Mesendoderm (in vitro differentiated cells): ENCODE data around the gene PRDM1.

Experiments used
- DNase-seq: peaks from one replicate; pipeline ENCODE4 v3.0.0; 2013
- H2AK5ac ChIP-seq: 2 replicates; pipeline ENCODE4 v1.6.1; 2013; ENCODE audit warnings: low read length, inconsistent platforms
- H2BK120ac ChIP-seq: 2 replicates; pipeline ENCODE4 v1.6.1; 2013; ENCODE audit warnings: low read depth, mild to moderate bottlenecking, low read length, moderate library complexity, mixed read lengths
- H2BK15ac ChIP-seq: replicated peaks from 2 replicates; pipeline ENCODE4 v1.6.1; 2013; ENCODE audit warnings: low read depth, mild to moderate bottlenecking, moderate library complexity
- H2BK5ac ChIP-seq: 2 replicates; pipeline ENCODE4 v1.6.1; 2013; ENCODE audit warnings: low read length, inconsistent platforms
- H3K18ac ChIP-seq: 2 replicates; pipeline ENCODE4 v1.6.1; 2013; ENCODE audit warnings: mild to moderate bottlenecking, low read length, mixed read lengths
- H3K23ac ChIP-seq: one replicate; pipeline ENCODE4 v1.6.1; 2013; ENCODE audit warnings: low read length
- H3K27ac ChIP-seq: 2 replicates; pipeline ENCODE4 v1.5.1; 2013; ENCODE audit warnings: low read depth, mild to moderate bottlenecking, inconsistent platforms, low read length, moderate library complexity
- H3K27me3 ChIP-seq: 2 replicates; pipeline ENCODE4 v1.6.1; 2013; ENCODE audit warnings: low read length, control low read depth, mild to moderate bottlenecking, inconsistent platforms; ENCODE audit not compliant: insufficient read depth, poor library complexity
- H3K36me3 ChIP-seq: 2 replicates; pipeline ENCODE4 v1.6.1; 2013; ENCODE audit warnings: low read length, inconsistent platforms; ENCODE audit not compliant: control insufficient read depth, insufficient read depth
- H3K4ac ChIP-seq: one replicate; pipeline ENCODE4 v1.6.1; 2013; ENCODE audit warnings: low read depth, mild to moderate bottlenecking, low read length, moderate library complexity
- H3K4me1 ChIP-seq: 2 replicates; pipeline ENCODE4 v1.6.1; 2013; ENCODE audit warnings: low read depth, low read length, inconsistent platforms; ENCODE audit not compliant: control insufficient read depth
- H3K4me2 ChIP-seq: 2 replicates; pipeline ENCODE4 v1.6.1; 2013; ENCODE audit warnings: low read length
- H3K4me3 ChIP-seq: 2 replicates; pipeline ENCODE4 v1.5.1; 2013; ENCODE audit warnings: mild to moderate bottlenecking, low read length
- H3K56ac ChIP-seq: one replicate; pipeline ENCODE4 v1.6.1; 2013; ENCODE audit warnings: low read length
- H3K79me1 ChIP-seq: 2 replicates; pipeline ENCODE4 v1.6.1; 2013; ENCODE audit warnings: low read length, inconsistent platforms
- H3K79me2 ChIP-seq: 2 replicates; pipeline ENCODE4 v1.6.1; 2013; ENCODE audit warnings: mild to moderate bottlenecking, low read length; ENCODE audit not compliant: control insufficient read depth, insufficient read depth
- H3K9ac ChIP-seq: 2 replicates; pipeline ENCODE4 v1.6.1; 2013; ENCODE audit warnings: low read length, inconsistent platforms
- H4K5ac ChIP-seq: one replicate; pipeline ENCODE4 v1.6.1; 2013; ENCODE audit warnings: low read length
- H4K8ac ChIP-seq: one replicate; pipeline ENCODE4 v1.6.1; 2013; ENCODE audit warnings: low read depth, mild to moderate bottlenecking, control low read depth, low read length, moderate library complexity
- WGBS: extraction: QIAGEN DNeasy Blood & Tissue Kit; methylation state at CpG from one replicate; pipeline ENCODE4 v1.1.7; 2013; ENCODE audit warnings: low lambda C conversion rate, missing lambda C conversion rate; ENCODE audit not compliant: insufficient coverage; ENCODE audit errors: extremely low coverage; 5-methylcytosine and 5-hydroxymethylcytosine counted together

Gene PRDM1

DNA sequence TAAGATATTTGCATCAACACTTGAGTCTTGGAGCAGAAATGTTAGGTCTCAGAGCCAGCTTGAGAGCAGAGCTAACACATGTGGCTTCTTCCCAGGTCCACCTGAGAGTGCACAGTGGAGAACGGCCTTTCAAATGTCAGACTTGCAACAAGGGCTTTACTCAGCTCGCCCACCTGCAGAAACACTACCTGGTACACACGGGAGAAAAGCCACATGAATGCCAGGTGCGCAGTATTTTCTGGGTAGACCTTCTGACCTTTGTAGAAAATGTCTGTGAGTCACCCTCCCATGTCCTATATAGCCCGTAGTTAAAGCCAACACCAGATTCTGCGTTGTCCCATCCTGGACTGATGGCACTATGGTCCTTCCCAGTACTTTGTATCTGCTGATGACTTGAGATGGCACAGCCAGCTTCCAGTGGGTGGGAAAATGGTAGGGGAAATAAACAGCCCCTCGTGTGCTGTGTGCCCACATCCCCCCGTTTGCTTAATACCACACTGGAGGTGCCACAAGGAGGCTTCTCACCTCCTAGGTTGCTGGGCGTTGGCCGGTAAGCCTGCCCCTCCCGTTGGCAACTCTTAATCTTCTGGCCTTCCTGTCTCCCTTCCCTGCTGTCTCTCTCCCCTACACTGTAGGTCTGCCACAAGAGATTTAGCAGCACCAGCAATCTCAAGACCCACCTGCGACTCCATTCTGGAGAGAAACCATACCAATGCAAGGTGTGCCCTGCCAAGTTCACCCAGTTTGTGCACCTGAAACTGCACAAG is 20.3 kb downstream of the PRDM1 start:
- no CpG with 5 or more reads among the region's 12 CpGs for WGBS
- H2BK5ac ChIP-seq: no peak overlapping the region
- no peak overlapping the region for H3K23ac ChIP-seq
- H3K4ac ChIP-seq: no peak overlapping the region
- no peak overlapping the region for H2BK15ac ChIP-seq
- H3K9ac ChIP-seq: no peak overlapping the region
- H3K36me3 ChIP-seq: peaks cover 4% of the 10 kb centered on the region
- no peak overlapping the region for H2BK120ac ChIP-seq
- no peak overlapping the region for H3K27ac ChIP-seq
- H3K4me2 ChIP-seq: no peak overlapping the region
- H3K4me3 ChIP-seq: no peak overlapping the region
- no peaks in the 10 kb centered on the region for H3K79me2 ChIP-seq
- H3K18ac ChIP-seq: no peak overlapping the region
- DNase-seq: no peak
- H3K56ac ChIP-seq: no peak overlapping the region
- H3K4me1 ChIP-seq: peaks cover 6% of the 10 kb centered on the region
- no peaks in the 10 kb centered on the region for H3K79me1 ChIP-seq
- no peak overlapping the region for H4K5ac ChIP-seq
- H4K8ac ChIP-seq: no peak overlapping the region
- H2AK5ac ChIP-seq: no peak overlapping the region
- no peaks in the 10 kb centered on the region for H3K27me3 ChIP-seq

- H3K4ac ChIP-seq: no peak overlapping the region
- no peak overlapping the region for H3K4me3 ChIP-seq
- H4K5ac ChIP-seq: no peak overlapping the region
- H2BK15ac ChIP-seq: no peak overlapping the region
- H3K4me1 ChIP-seq: peaks cover 5% of the 10 kb centered on the region
- H3K36me3 ChIP-seq: peaks cover 4% of the 10 kb centered on the region
- H3K79me2 ChIP-seq: no peaks in the 10 kb centered on the region
- H2AK5ac ChIP-seq: no peak overlapping the region
- no peak overlapping the region for H3K23ac ChIP-seq
- H3K27me3 ChIP-seq: no peaks in the 10 kb centered on the region
- no peak overlapping the region for H3K9ac ChIP-seq
- H4K8ac ChIP-seq: no peak overlapping the region
- H3K27ac ChIP-seq: no peak overlapping the region
- no peak for DNase-seq
- no CpG with 5 or more reads among the region's 14 CpGs for WGBS
- no peaks in the 10 kb centered on the region for H3K79me1 ChIP-seq
- H2BK5ac ChIP-seq: no peak overlapping the region
- no peak overlapping the region for H3K4me2 ChIP-seq
- no peak overlapping the region for H2BK120ac ChIP-seq
- H3K56ac ChIP-seq: no peak overlapping the region
- H3K18ac ChIP-seq: no peak overlapping the region
Measured at GRCh38 chr6:106107043-106107613, 21.0 kb downstream of the PRDM1 start.

- peaks cover 4% of the 10 kb centered on the region for H3K36me3 ChIP-seq
- no peak overlapping the region for H3K4me3 ChIP-seq
- no peak overlapping the region for H2BK5ac ChIP-seq
- H2BK15ac ChIP-seq: no peak overlapping the region
- no peak for DNase-seq
- H3K18ac ChIP-seq: no peak overlapping the region
- no peak overlapping the region for H4K8ac ChIP-seq
- H3K56ac ChIP-seq: no peak overlapping the region
- H3K4me1 ChIP-seq: peaks cover 5% of the 10 kb centered on the region
- no peak overlapping the region for H2AK5ac ChIP-seq
- no peak overlapping the region for H3K27ac ChIP-seq
- no peak overlapping the region for H3K4ac ChIP-seq
- no peak overlapping the region for H3K9ac ChIP-seq
- H3K4me2 ChIP-seq: no peak overlapping the region
- whole genome bisulfite sequencing: no CpG with 5 or more reads among the region's 6 CpGs
- H3K79me1 ChIP-seq: no peaks in the 10 kb centered on the region
- H2BK120ac ChIP-seq: no peak overlapping the region
- no peaks in the 10 kb centered on the region for H3K27me3 ChIP-seq
- no peak overlapping the region for H4K5ac ChIP-seq
- H3K23ac ChIP-seq: no peak overlapping the region
- H3K79me2 ChIP-seq: no peaks in the 10 kb centered on the region
Measured at GRCh38 chr6:106108129-106108528, 22.0 kb downstream of the PRDM1 start.

GRCh38 chr6:106109029-106109428 is 22.9 kb downstream of the PRDM1 start:
- Histone ChIP-seq H4K5ac (no peak overlapping the region), H3K79me2 (no peaks in the 10 kb centered on the region), H4K8ac (no peak overlapping the region), H3K36me3 (peaks cover 4% of the 10 kb centered on the region), H2AK5ac (no peak overlapping the region), H3K4me1 (no peaks in the 10 kb centered on the region), H2BK5ac (no peak overlapping the region), H3K4me2 (no peak overlapping the region), H3K9ac (no peak overlapping the region), H3K27me3 (no peaks in the 10 kb centered on the region), H2BK120ac (no peak overlapping the region), H2BK15ac (no peak overlapping the region), H3K4me3 (no peak overlapping the region), H3K56ac (no peak overlapping the region), H3K27ac (no peak overlapping the region), H3K79me1 (no peaks in the 10 kb centered on the region), H3K4ac (no peak overlapping the region), H3K23ac (no peak overlapping the region), H3K18ac (no peak overlapping the region)
- WGBS: 100% methylated on average over 1 of the region's 3 CpGs
- DNase-seq: no peak

DNA sequence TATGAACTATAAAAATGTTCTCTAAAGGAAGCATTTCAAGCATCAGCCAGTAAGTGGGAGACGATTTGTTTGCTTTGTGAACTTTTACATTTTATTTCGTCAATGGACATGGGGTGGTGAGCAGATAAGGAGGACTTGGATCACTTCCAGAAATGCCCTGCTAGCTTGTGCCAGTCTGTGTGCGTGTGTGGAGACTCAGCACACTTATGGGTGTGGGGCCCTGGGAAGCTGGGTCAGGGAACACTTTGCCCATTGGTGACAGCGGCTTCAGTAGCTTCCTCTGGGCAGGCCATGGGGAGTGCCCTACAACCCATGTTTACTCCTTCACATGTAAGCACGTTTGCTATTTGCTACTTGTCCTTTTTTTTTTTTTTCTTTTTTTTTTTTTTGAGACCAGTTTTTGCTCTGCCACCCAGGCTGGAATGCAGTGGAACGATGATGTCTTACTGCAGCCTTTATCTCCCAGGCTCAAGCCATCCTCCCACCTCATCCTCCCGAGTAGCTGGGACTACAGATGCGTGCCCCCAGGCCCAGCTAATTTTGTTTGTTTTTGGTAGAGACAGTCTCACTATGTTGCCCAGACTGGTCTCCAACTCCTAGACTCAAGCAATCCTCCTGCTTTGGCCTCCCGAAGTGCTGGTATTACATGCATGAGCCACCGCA is 24.2 kb downstream of the PRDM1 start:
- Histone ChIP-seq H2BK120ac (no peak overlapping the region), H4K5ac (no peak overlapping the region), H4K8ac (no peak overlapping the region), H3K79me1 (no peaks in the 10 kb centered on the region), H3K27me3 (no peaks in the 10 kb centered on the region), H2BK5ac (no peak overlapping the region), H3K56ac (no peak overlapping the region), H2AK5ac (no peak overlapping the region), H3K4me3 (no peak overlapping the region), H3K18ac (no peak overlapping the region), H3K79me2 (no peaks in the 10 kb centered on the region), H2BK15ac (no peak overlapping the region), H3K4me1 (no peaks in the 10 kb centered on the region), H3K4ac (no peak overlapping the region), H3K9ac (no peak overlapping the region), H3K27ac (no peak overlapping the region), H3K23ac (no peak overlapping the region), H3K36me3 (peaks cover 4% of the 10 kb centered on the region), H3K4me2 (no peak overlapping the region)
- DNase-seq: no peak
- WGBS: no CpG with 5 or more reads among the region's 10 CpGs
